PFSK-1 (cell line): ENCODE measurements around the gene FOXS1.

Source experiments
- FOXP2 ChIP-seq: optimal IDR thresholded peaks from 2 replicates; pipeline ENCODE3; 2011; ENCODE audit warnings: borderline replicate concordance, control low read depth, inconsistent platforms; ENCODE audit not compliant: insufficient read depth; ENCODE audit errors: extremely low read length, extremely low read depth
- POLR2AphosphoS5 ChIP-seq: IDR thresholded peaks from 2 replicates; pipeline ENCODE4 v1.6.1; 2012; ENCODE audit warnings: low read depth, mild to moderate bottlenecking, control low read depth, low read length, moderate library complexity
- REST ChIP-seq, 2 experiments: IDR thresholded peaks; 2 replicates each; pipeline versions ENCODE4 v1.6.1 to v1.8.0; 2011 to 2012; ENCODE audit warnings: low read depth in 2 of 2, low read length in 2 of 2, control low read depth in 1 of 2, inconsistent platforms in 1 of 2, mild to moderate bottlenecking in 1 of 2, moderate library complexity in 1 of 2; ENCODE audit not compliant: insufficient read depth in 1 of 2
- SIN3A ChIP-seq: IDR thresholded peaks from 2 replicates; pipeline ENCODE4 v1.6.1; 2012; ENCODE audit warnings: mild to moderate bottlenecking, low read length, moderate library complexity, borderline replicate concordance; ENCODE audit not compliant: insufficient read depth
- TAF1 ChIP-seq: IDR thresholded peaks from 2 replicates; pipeline ENCODE4 v1.6.1; 2012; ENCODE audit warnings: low read length, control low read depth, borderline replicate concordance; ENCODE audit not compliant: insufficient read depth

The FOXS1 gene

GRCh38 chr20:31803552-31804291, 41.7 kb downstream of the FOXS1 start:
- TF ChIP-seq POLR2AphosphoS5 = peak; percentile 15; the same call in 1 of the 2 replicates
- TF ChIP-seq FOXP2 = no peak

GRCh38 chr20:31801508-31801907, 43.9 kb downstream of the FOXS1 start:
- TF ChIP-seq POLR2AphosphoS5 = no peak
- no peak for TF ChIP-seq FOXP2
- no peak for TF ChIP-seq TAF1
- TF ChIP-seq REST (IDR thresholded peaks at IDR 0.05; ENCODE audit: insufficient read depth in 1 of 2, low read depth in 2 of 2, low read length in 2 of 2) = no peak
- TF ChIP-seq SIN3A = no peak

- TF ChIP-seq REST (IDR thresholded peaks at IDR 0.05; ENCODE audit: insufficient read depth in 1 of 2, low read depth in 2 of 2, low read length in 2 of 2) (no peak), POLR2AphosphoS5 (no peak), TAF1 (no peak), SIN3A (no peak), FOXP2 (no peak)
Measured at GRCh38 chr20:31797364-31797763, 48.0 kb downstream of the FOXS1 start.
